A549 (cell line): ENCODE measurements around the gene MAPK8IP3. TPM values are rescaled to one million over a fixed set of nuclear protein-coding genes. Genes with fewer than 3 reads are reported as not detected.

Source experiments
- ATAC-seq, 2 experiments: fragments of 200-7000 bp in 1 of 2; fragments of >200 bp in 1 of 2; cut with Nextera tagmentation in 1 of 2; cut with Tn5 transposase in 1 of 2; 3 replicates each; pipeline versions ENCODE4 v1.8.0 to v1.9.1; 2018 to 2020; ENCODE audit warnings: mild to moderate bottlenecking in 1 of 2, moderate library complexity in 1 of 2
- CTCF ChIA-PET: fragments of 300-600 bp; sonication (Branson Sonifier 250); formaldehyde crosslinking; extraction: SDS; loops from one replicate; lab custom pipeline; 2021; ENCODE audit warnings: antibody characterized with exemption, inconsistent platforms; lab: Yijun Ruan, JAX
- POLR2A ChIA-PET: fragments of 350-600 bp; formaldehyde crosslinking; extraction: SDS; loops from one replicate; lab custom pipeline; 2021; ENCODE audit warnings: antibody characterized with exemption, inconsistent platforms; lab: Yijun Ruan, JAX
- DNase-seq, 2 experiments: peaks; one replicate each; pipeline versions ENCODE4 v3.0.0 to v3.0.0-alpha.2; 2011 to 2016; ENCODE audit warnings: low read depth in 1 of 2, low spot score in 1 of 2
- FAIRE-seq: peaks from 2 replicates; lab custom pipeline; 2011; peaks lifted over from hg19 to GRCh38; lab: Jason Lieb, UNC
- H3K27ac ChIP-seq, 2 experiments: fragments of >200 bp; sonication (Bioruptor Twin); formaldehyde crosslinking; 3 replicates each; pipeline ENCODE4 v1.5.1; 2016 to 2017
- H3K4me1 ChIP-seq: fragments of >200 bp; sonication (Bioruptor Twin); formaldehyde crosslinking; 3 replicates; pipeline ENCODE4 v1.6.1; 2016
- H3K4me2 ChIP-seq: fragments of >200 bp; sonication (Bioruptor Twin); formaldehyde crosslinking; 3 replicates; pipeline ENCODE4 v1.6.1; 2016
- H3K4me3 ChIP-seq: fragments of >200 bp; sonication (Bioruptor Twin); formaldehyde crosslinking; 3 replicates; pipeline ENCODE4 v1.5.1; 2016
- H3K9me3 ChIP-seq: fragments of >200 bp; sonication (Bioruptor Twin); formaldehyde crosslinking; 3 replicates; pipeline ENCODE4 v1.6.1; 2016
- BCL3 ChIP-seq: fragments of >200 bp; sonication (Bioruptor Twin); formaldehyde crosslinking; IDR thresholded peaks from 3 replicates; pipeline ENCODE4 v1.6.1; 2016
- CBX8 ChIP-seq: fragments of 200-600 bp; sonication (generic); IDR thresholded peaks from 2 replicates; pipeline ENCODE4 v1.6.1; 2016
- CHD4 ChIP-seq: fragments of 200-600 bp; sonication (generic); IDR thresholded peaks from 2 replicates; pipeline ENCODE4 v1.6.1; 2016; ENCODE audit warnings: antibody characterized with exemption, mild to moderate bottlenecking, borderline replicate concordance
- E2F6 ChIP-seq: IDR thresholded peaks from 2 replicates; pipeline ENCODE4 v1.6.1; 2012; ENCODE audit warnings: low read depth, borderline replicate concordance
- EHF ChIP-seq: fragments of 250-450 bp; sonication (Bioruptor Pico); IDR thresholded peaks from 2 replicates; pipeline ENCODE4 v1.5.0; 2020; ENCODE audit warnings: mild to moderate bottlenecking
- EP300 ChIP-seq, 2 experiments: fragments of >200 bp; sonication (Bioruptor Twin); formaldehyde crosslinking; IDR thresholded peaks; 2 replicates in 1 of 2; 3 replicates in 1 of 2; pipeline ENCODE4 v1.6.1; 2016 to 2017
- FOSL2 ChIP-seq, 2 experiments: fragments of 450-650 bp in 1 of 2; fragments of >200 bp in 1 of 2; sonication (Bioruptor Twin) in 1 of 2; formaldehyde crosslinking; IDR thresholded peaks; 2 replicates each; pipeline versions ENCODE4 v1.5.0 to v1.6.1; 2016 to 2020; ENCODE audit warnings: mild to moderate bottlenecking in 1 of 2, moderate library complexity in 1 of 2
- FOXS1 ChIP-seq: fragments of 250-450 bp; sonication (Bioruptor Pico); IDR thresholded peaks from 2 replicates; pipeline ENCODE4 v1.5.0; 2020; ENCODE audit warnings: mild to moderate bottlenecking, moderate library complexity
- HDAC2 ChIP-seq: fragments of 200-600 bp; sonication (generic); IDR thresholded peaks from 2 replicates; pipeline ENCODE4 v1.6.1; 2016
- HES2 ChIP-seq: fragments of >200 bp; sonication (Bioruptor Twin); formaldehyde crosslinking; IDR thresholded peaks from 2 replicates; pipeline ENCODE4 v1.6.1; 2016
- HEYL ChIP-seq: fragments of 250-450 bp; sonication (Bioruptor Pico); IDR thresholded peaks from 2 replicates; pipeline ENCODE4 v1.8.0; 2021; ENCODE audit warnings: mild to moderate bottlenecking, moderate library complexity
- HMGXB4 ChIP-seq: fragments of 250-450 bp; sonication (Bioruptor Pico); IDR thresholded peaks from 2 replicates; pipeline ENCODE4 v1.5.0; 2021; ENCODE audit warnings: mild to moderate bottlenecking, moderate library complexity, borderline replicate concordance
- HOXB5 ChIP-seq: fragments of 250-450 bp; sonication (Bioruptor Pico); IDR thresholded peaks from 2 replicates; pipeline ENCODE4 v1.5.0; 2020; ENCODE audit warnings: mild to moderate bottlenecking, moderate library complexity
- KDM5A ChIP-seq: fragments of 200-600 bp; sonication (generic); IDR thresholded peaks from 2 replicates; pipeline ENCODE4 v1.6.1; 2016; ENCODE audit warnings: antibody characterized with exemption, mild to moderate bottlenecking
- MAZ ChIP-seq: fragments of 150-350 bp; IDR thresholded peaks from 2 replicates; pipeline ENCODE4 v1.6.1; 2014; ENCODE audit warnings: antibody characterized with exemption, low read depth, low read length, borderline replicate concordance
- NFE2L2 ChIP-seq: fragments of 150-350 bp; conservative IDR thresholded peaks from 2 replicates; pipeline ENCODE4 v1.6.1; 2014; ENCODE audit warnings: low read length
- NPAS2 ChIP-seq: fragments of 250-450 bp; sonication (Bioruptor Pico); IDR thresholded peaks from 2 replicates; pipeline ENCODE4 v1.8.0; 2022; ENCODE audit warnings: mild to moderate bottlenecking, moderate library complexity, borderline replicate concordance
- PHF8 ChIP-seq: fragments of 200-600 bp; sonication (generic); IDR thresholded peaks from 2 replicates; pipeline ENCODE4 v1.6.1; 2016; ENCODE audit warnings: low read depth, mild to moderate bottlenecking, antibody characterized with exemption, moderate library complexity, borderline replicate concordance
- POLR2A ChIP-seq: IDR thresholded peaks from 2 replicates; pipeline ENCODE4 v1.6.1; 2012; ENCODE audit warnings: mild to moderate bottlenecking, low read length
- POLR2AphosphoS2 ChIP-seq: conservative IDR thresholded peaks from 2 replicates; pipeline ENCODE4 v1.6.1; 2012; ENCODE audit warnings: low read length, improper control_type of control experiment, inconsistent platforms
- RARB ChIP-seq: fragments of 250-450 bp; sonication (Bioruptor Pico); IDR thresholded peaks from 2 replicates; pipeline ENCODE4 v1.8.0; 2021; ENCODE audit warnings: mild to moderate bottlenecking, moderate library complexity
- RCOR1 ChIP-seq: fragments of 150-350 bp; IDR thresholded peaks from 2 replicates; pipeline ENCODE4 v1.6.1; 2014; ENCODE audit warnings: antibody characterized with exemption, low read length, low read depth
- SMC3 ChIP-seq: fragments of >200 bp; sonication (Bioruptor Twin); formaldehyde crosslinking; IDR thresholded peaks from 3 replicates; pipeline ENCODE4 v1.6.1; 2018; ENCODE audit warnings: inconsistent platforms
- SREBF2 ChIP-seq: fragments of 450-650 bp; IDR thresholded peaks from 2 replicates; pipeline ENCODE4 v1.6.1; 2014; ENCODE audit warnings: mild to moderate bottlenecking, moderate library complexity
- ZC3H11A ChIP-seq: fragments of 450-650 bp; IDR thresholded peaks from 2 replicates; pipeline ENCODE4 v1.6.1; 2014; ENCODE audit warnings: antibody characterized with exemption, mild to moderate bottlenecking
- ZFP36 ChIP-seq: fragments of 450-650 bp; IDR thresholded peaks from 2 replicates; pipeline ENCODE4 v1.6.1; 2014; ENCODE audit warnings: borderline replicate concordance; ENCODE audit not compliant: partially characterized antibody
- WGBS: methylation state at CpG from one replicate; pipeline ENCODE4 v1.1.6; 2017; ENCODE audit errors: missing lambda C conversion rate; 5-methylcytosine and 5-hydroxymethylcytosine counted together
- polyA plus RNA-seq, 4 experiments: library from polyadenylated mRNA; depleted of rRNA in 3 of 4; stranded (reverse); fragments of >200 nt; fragmentation: RNase III in 1 of 4; extraction: RNeasy Plus Mini Kit Qiagen cat#74134 plus additional on column Dnase treatment in 1 of 4; gene quantifications; 2 replicates in 3 of 4; 3 replicates in 1 of 4; pipeline ENCODE4 v1.2.3, GENCODE V29; 2011 to 2017

Gene MAPK8IP3
- polyA plus RNA-seq, 2 of the 4 experiments (the other 2 are of a cell fraction), result 12.0 to 53.3 TPM

GRCh38 chr16:1760911-1761310, 54.9 kb downstream of the MAPK8IP3 start (continued):
- TF ChIP-seq NFE2L2 (no peak), E2F6 (no peak), EHF (no peak), HDAC2 (no peak)

- CTCF ChIA-PET, result interaction anchor here (1.3 kb wide), 1 partner anchor 12 kb away, joined by 3 read pairs; no protein-coding TSS in a partner anchor
- H3K27ac ChIP-seq, result no peak overlapping the region
- no peaks in the 10 kb centered on the region for H3K4me1 ChIP-seq
- DNase-seq (no peak), FAIRE-seq (no peak), ATAC-seq (no peak)
- H3K9me3 ChIP-seq, result no peaks in the 10 kb centered on the region
- H3K4me3 ChIP-seq, result no peak overlapping the region
- WGBS, result 93% methylated on average over 10 of the region's 15 CpGs
- POLR2A ChIA-PET, result no interaction called here
- no peak overlapping the region for H3K4me2 ChIP-seq
- TF ChIP-seq BCL3, result no peak
- TF ChIP-seq FOXS1, result no peak
- no peak for TF ChIP-seq E2F6
- TF ChIP-seq KDM5A, result no peak
- TF ChIP-seq NPAS2, result no peak
- no peak for TF ChIP-seq CBX8
- no peak for TF ChIP-seq POLR2AphosphoS2
Observed at GRCh38 chr16:1761751-1762150, 55.8 kb downstream of the MAPK8IP3 start.

- Histone ChIP-seq H3K4me1 (no peaks in the 10 kb centered on the region), H3K4me3 (no peak overlapping the region), H3K27ac (no peak overlapping the region), H3K9me3 (no peaks in the 10 kb centered on the region), H3K4me2 (no peak overlapping the region)
- 93% methylated on average over 30 of the region's 30 CpGs for WGBS
- DNase-seq (no peak), ATAC-seq (no peak), FAIRE-seq (no peak)
- ChIA-PET POLR2A (no interaction called here), CTCF (interaction anchor here (1.3 to 8.5 kb wide), 3 partner anchors 12 to 55 kb away, joined by 3 to 56 read pairs (median 15); partner anchors contain the start of gene MAPK8IP3)
- no peak for TF ChIP-seq SREBF2
- no peak for TF ChIP-seq EP300 (IDR thresholded peaks at IDR 0.05)
- no peak for TF ChIP-seq ZC3H11A
- TF ChIP-seq NPAS2, result no peak
- TF ChIP-seq POLR2A, result no peak
Observed at GRCh38 chr16:1762196-1762878, 56.3 kb downstream of the MAPK8IP3 start.

- CTCF ChIA-PET, result interaction anchor here (1.0 to 8.5 kb wide), 13 partner anchors 9 to 330 kb away, joined by 3 to 56 read pairs (median 5); partner anchors contain the start of genes EME2, IGFALS, MAPK8IP3 and MRPS34
- H3K9me3 ChIP-seq, result no peaks in the 10 kb centered on the region
- 90% methylated on average over 8 of the region's 24 CpGs for WGBS
- no peak overlapping the region for H3K27ac ChIP-seq
- H3K4me2 ChIP-seq, result no peak overlapping the region
- ATAC-seq (no peak), DNase-seq (no peak)
- H3K4me1 ChIP-seq, result no peaks in the 10 kb centered on the region
- TF ChIP-seq FOSL2 (IDR thresholded peaks at IDR 0.05) (no peak), FOSL2 (CRISPR knock-in tag; IDR thresholded peaks at IDR 0.05) (no peak), NPAS2 (no peak), PHF8 (no peak), ZC3H11A (no peak), SMC3 (no peak), ZFP36 (no peak), HOXB5 (CRISPR knock-in tag) (no peak), MAZ (no peak), HMGXB4 (CRISPR knock-in tag) (no peak), RARB (CRISPR knock-in tag) (no peak), CBX8 (no peak), RCOR1 (no peak), HES2 (no peak), KDM5A (no peak), CHD4 (no peak), HEYL (CRISPR knock-in tag) (no peak)
- TF ChIP-seq, all 56 proteins: peak for 0
- no peak overlapping the region for H3K4me3 ChIP-seq
- no peak for FAIRE-seq
- POLR2A ChIA-PET, result interaction anchor here (1.1 to 1.9 kb wide), 2 partner anchors 57 to 71 kb away, joined by 3 to 6 read pairs; partner anchors contain the start of gene MAPK8IP3
Observed at GRCh38 chr16:1762879-1763520, 57.0 kb downstream of the MAPK8IP3 start.
